MCF 10A (cell line): ENCODE measurements around the gene ADAMTS6. TPM values are rescaled to one million over a fixed set of nuclear protein-coding genes. Genes with fewer than 3 reads are reported as not detected.

Source experiments
- BruUV-seq: library from RNA; stranded (reverse); fragments of 400-500 nt; replicated peaks from 2 replicates; lab custom pipeline; 2021; lab: Mats Ljungman, UMichigan
- CTCF ChIA-PET: fragments of 300-600 bp; sonication (Branson Sonifier 250); formaldehyde crosslinking; extraction: SDS; loops from one replicate; lab custom pipeline; 2021; ENCODE audit warnings: antibody characterized with exemption, inconsistent platforms; lab: Yijun Ruan, JAX
- POLR2A ChIA-PET: fragments of 300-600, 350-650 bp; sonication (Branson Sonifier 250); formaldehyde crosslinking; extraction: SDS; loops from one replicate; lab custom pipeline; 2020; ENCODE audit warnings: antibody characterized with exemption, inconsistent platforms; lab: Yijun Ruan, JAX
- DNase-seq: peaks from one replicate; pipeline ENCODE4 v3.0.0-alpha.2; 2018; ENCODE audit not compliant: unreplicated experiment
- H3K27ac Mint-ChIP-seq: one replicate; pipeline ENCODE4 v1.8.0; 2022; ENCODE audit warnings: mild to moderate bottlenecking, low read depth, mixed read lengths; ENCODE audit not compliant: unreplicated experiment
- H3K27me3 Mint-ChIP-seq: one replicate; pipeline ENCODE4 v1.8.0; 2022; ENCODE audit warnings: mixed read lengths; ENCODE audit not compliant: insufficient read depth, unreplicated experiment
- H3K36me3 Mint-ChIP-seq: one replicate; pipeline ENCODE4 v1.8.0; 2022; ENCODE audit warnings: mild to moderate bottlenecking, moderate library complexity, mixed read lengths; ENCODE audit not compliant: insufficient read depth, unreplicated experiment
- H3K4me1 Mint-ChIP-seq: one replicate; pipeline ENCODE4 v1.8.0; 2022; ENCODE audit warnings: mixed read lengths; ENCODE audit not compliant: insufficient read depth, unreplicated experiment
- H3K4me3 Mint-ChIP-seq: one replicate; pipeline ENCODE4 v1.8.0; 2022; ENCODE audit warnings: mild to moderate bottlenecking, moderate library complexity, mixed read lengths; ENCODE audit not compliant: unreplicated experiment
- H3K9me3 Mint-ChIP-seq: one replicate; pipeline ENCODE4 v1.8.0; 2022; ENCODE audit warnings: mixed read lengths; ENCODE audit not compliant: unreplicated experiment
- intact Hi-C: fragments of 100-400 bp; cut with micrococcal nuclease; formaldehyde crosslinking; loops from 2 replicates; pipeline ENCODE4 v1.14.1; 2022
- total RNA-seq: library from RNA; stranded (reverse); gene quantifications from 2 replicates; pipeline ENCODE4 v1.2.3, GENCODE V29; 2022
- TF ChIP-seq, protein P1 (sequence below): fragments of 200-600 bp; IDR thresholded peaks from one replicate; pipeline ENCODE4 v1.8.0; 2022; ENCODE audit warnings: antibody characterized with exemption, mild to moderate bottlenecking; ENCODE audit not compliant: unreplicated experiment

Gene ADAMTS6
- total RNA-seq, 1 experiment from 2014 or later: 17.8 TPM

DNA sequence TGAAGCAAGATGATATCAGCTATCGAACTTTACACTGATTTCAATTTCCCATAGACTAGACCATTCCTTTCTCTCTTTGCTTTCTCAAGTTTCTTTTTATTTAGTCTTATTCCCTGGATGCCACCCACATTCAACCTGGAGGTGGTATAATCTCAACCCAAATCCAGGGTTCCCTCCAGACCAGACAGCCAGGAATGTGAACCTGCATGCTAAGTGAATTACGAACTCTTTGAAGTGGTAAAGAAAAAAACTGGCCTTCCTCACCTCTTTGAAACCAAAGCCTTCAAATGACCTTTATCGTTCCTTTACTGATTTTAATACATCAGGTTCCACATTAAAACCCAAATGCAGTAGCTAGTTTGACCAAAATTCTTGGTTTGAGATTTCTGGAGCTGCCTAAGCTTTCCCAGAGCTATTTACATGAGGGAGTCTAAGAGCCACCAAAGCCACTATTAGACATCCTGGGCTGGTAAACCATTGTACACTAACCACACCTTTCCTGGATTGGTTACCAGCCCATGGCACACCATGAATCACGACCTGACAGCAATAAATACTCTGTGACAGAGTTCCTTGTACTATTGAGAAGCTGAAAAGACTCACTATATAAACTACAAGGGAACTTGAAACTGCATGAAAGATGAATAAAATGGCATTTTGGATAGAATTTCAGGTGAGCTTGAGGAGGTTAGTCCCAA is 323.7 kb downstream of the ADAMTS6 start:
- POLR2A ChIA-PET: interaction anchor here (0.9 kb wide), 1 partner anchor 325 kb away, joined by 3 read pairs; no protein-coding TSS in a partner anchor
- Mint-ChIP-seq H3K27ac (peak overlapping the region; percentile 35), H3K9me3 (no peaks in the 10 kb centered on the region), H3K4me1 (peaks cover 12% of the 10 kb centered on the region), H3K4me3 (no peak overlapping the region), H3K27me3 (no peaks in the 10 kb centered on the region), H3K36me3 (no peaks in the 10 kb centered on the region)
- CTCF ChIA-PET: interaction anchor here (0.6 kb wide), 1 partner anchor 199 kb away, joined by 3 read pairs; no protein-coding TSS in a partner anchor
- TF ChIP-seq, protein P1, sequence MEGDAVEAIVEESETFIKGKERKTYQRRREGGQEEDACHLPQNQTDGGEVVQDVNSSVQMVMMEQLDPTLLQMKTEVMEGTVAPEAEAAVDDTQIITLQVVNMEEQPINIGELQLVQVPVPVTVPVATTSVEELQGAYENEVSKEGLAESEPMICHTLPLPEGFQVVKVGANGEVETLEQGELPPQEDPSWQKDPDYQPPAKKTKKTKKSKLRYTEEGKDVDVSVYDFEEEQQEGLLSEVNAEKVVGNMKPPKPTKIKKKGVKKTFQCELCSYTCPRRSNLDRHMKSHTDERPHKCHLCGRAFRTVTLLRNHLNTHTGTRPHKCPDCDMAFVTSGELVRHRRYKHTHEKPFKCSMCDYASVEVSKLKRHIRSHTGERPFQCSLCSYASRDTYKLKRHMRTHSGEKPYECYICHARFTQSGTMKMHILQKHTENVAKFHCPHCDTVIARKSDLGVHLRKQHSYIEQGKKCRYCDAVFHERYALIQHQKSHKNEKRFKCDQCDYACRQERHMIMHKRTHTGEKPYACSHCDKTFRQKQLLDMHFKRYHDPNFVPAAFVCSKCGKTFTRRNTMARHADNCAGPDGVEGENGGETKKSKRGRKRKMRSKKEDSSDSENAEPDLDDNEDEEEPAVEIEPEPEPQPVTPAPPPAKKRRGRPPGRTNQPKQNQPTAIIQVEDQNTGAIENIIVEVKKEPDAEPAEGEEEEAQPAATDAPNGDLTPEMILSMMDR: no peak
- intact Hi-C loops: no loop called here
- DNase-seq: no peak
- no TSS peak for BruUV-seq

DNA sequence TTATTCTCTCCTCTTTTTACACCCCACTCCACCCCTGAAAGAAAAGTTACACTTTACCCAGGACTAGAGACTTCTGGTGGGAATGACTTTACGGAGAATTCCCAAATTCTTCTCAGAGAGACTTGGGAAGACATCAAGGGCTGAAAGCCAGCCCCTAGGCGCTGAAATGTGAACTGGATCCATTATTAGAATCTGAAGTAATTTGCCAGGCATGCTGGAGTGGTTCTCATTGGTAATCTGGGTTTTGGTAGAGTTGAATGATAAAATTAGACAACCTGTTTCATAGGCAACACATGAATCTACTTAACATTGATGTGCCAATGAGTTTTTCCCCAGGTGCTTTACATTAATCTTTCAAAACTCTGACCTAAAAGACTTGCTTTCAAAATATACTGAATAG is 324.8 kb downstream of the ADAMTS6 start:
- TF ChIP-seq, protein P1: no peak
- H3K27ac Mint-ChIP-seq: no peak overlapping the region
- no peaks in the 10 kb centered on the region for H3K9me3 Mint-ChIP-seq
- intact Hi-C loops: no loop called here
- POLR2A ChIA-PET: no interaction called here
- no peak for DNase-seq
- no peak overlapping the region for H3K4me3 Mint-ChIP-seq
- BruUV-seq: no TSS peak
- CTCF ChIA-PET: no interaction called here
- peaks cover 12% of the 10 kb centered on the region for H3K4me1 Mint-ChIP-seq
- H3K36me3 Mint-ChIP-seq: no peaks in the 10 kb centered on the region
- H3K27me3 Mint-ChIP-seq: no peaks in the 10 kb centered on the region

DNA sequence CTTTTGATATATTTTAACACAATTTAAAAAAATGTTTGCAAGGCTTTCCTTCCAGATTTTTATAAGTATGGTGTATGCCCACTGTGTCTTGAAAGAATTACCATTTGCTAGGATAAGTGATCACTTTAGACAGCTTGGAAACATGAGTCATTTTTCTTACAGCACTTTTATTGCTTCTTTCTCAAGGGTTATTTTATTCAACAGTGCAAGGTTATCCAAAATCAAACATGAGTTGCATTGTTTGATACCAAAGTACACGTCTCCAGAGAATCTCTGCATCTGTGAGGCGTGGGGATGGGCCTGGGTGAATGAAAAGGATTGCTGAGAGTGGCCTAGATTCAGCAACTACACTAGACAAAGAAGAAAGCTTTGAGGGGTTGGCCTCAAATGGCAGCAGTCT is 329.6 kb downstream of the ADAMTS6 start:
- TF ChIP-seq, protein P1: no peak
- BruUV-seq: no TSS peak
- intact Hi-C loops: no loop called here
- Mint-ChIP-seq H3K4me1 (no peaks in the 10 kb centered on the region), H3K27me3 (no peaks in the 10 kb centered on the region), H3K4me3 (no peak overlapping the region), H3K27ac (no peak overlapping the region), H3K9me3 (no peaks in the 10 kb centered on the region), H3K36me3 (peaks cover 8% of the 10 kb centered on the region)
- ChIA-PET CTCF (interaction anchor here (0.6 kb wide), 1 partner anchor 101 kb away, joined by 3 read pairs; no protein-coding TSS in a partner anchor), POLR2A (no interaction called here)
- DNase-seq: no peak

DNA sequence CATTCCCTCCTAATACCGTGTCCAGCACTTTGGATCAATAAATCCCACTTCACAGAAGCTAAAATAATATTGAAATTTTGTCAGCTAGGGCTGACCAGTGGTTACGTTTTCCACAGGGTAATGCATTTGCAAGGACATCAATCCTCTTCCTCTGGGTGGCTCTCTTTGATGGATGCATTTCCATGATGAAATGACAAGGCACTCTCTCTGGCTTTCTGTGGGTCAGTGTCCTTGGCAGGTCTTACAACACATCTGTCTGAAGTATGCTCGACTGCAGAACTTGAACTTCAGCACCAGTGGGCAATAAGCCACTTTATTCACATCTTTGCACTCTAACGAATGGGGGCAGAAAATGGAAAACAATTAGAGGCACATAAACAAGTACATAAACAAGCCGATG is 330.1 kb downstream of the ADAMTS6 start:
- ChIA-PET POLR2A (no interaction called here), CTCF (interaction anchor here (0.6 kb wide), 1 partner anchor 101 kb away, joined by 3 read pairs; no protein-coding TSS in a partner anchor)
- H3K4me3 Mint-ChIP-seq: no peak overlapping the region
- peaks cover 9% of the 10 kb centered on the region for H3K36me3 Mint-ChIP-seq
- intact Hi-C loops: no loop called here
- DNase-seq: no peak
- TF ChIP-seq, protein P1: no peak
- H3K27ac Mint-ChIP-seq: no peak overlapping the region
- no TSS peak for BruUV-seq
- H3K9me3 Mint-ChIP-seq: no peaks in the 10 kb centered on the region
- H3K27me3 Mint-ChIP-seq: no peaks in the 10 kb centered on the region
- H3K4me1 Mint-ChIP-seq: no peaks in the 10 kb centered on the region
